PFSK-1 (cell line): Measurements from ENCODE around the gene MAPK12.

ENCODE experiments used
- POLR2AphosphoS5 ChIP-seq: IDR thresholded peaks from 2 replicates; pipeline ENCODE4 v1.6.1; 2012; ENCODE audit warnings: low read depth, mild to moderate bottlenecking, control low read depth, low read length, moderate library complexity
- SIN3A ChIP-seq: IDR thresholded peaks from 2 replicates; pipeline ENCODE4 v1.6.1; 2012; ENCODE audit warnings: mild to moderate bottlenecking, low read length, moderate library complexity, borderline replicate concordance; ENCODE audit not compliant: insufficient read depth
- TAF1 ChIP-seq: IDR thresholded peaks from 2 replicates; pipeline ENCODE4 v1.6.1; 2012; ENCODE audit warnings: low read length, control low read depth, borderline replicate concordance; ENCODE audit not compliant: insufficient read depth
- TF ChIP-seq, protein P1 (sequence below), 2 experiments: IDR thresholded peaks; 2 replicates each; pipeline versions ENCODE4 v1.6.1 to v1.8.0; 2011 to 2012; ENCODE audit warnings: low read depth in 2 of 2, low read length in 2 of 2, control low read depth in 1 of 2, inconsistent platforms in 1 of 2, mild to moderate bottlenecking in 1 of 2, moderate library complexity in 1 of 2; ENCODE audit not compliant: insufficient read depth in 1 of 2

DNA sequence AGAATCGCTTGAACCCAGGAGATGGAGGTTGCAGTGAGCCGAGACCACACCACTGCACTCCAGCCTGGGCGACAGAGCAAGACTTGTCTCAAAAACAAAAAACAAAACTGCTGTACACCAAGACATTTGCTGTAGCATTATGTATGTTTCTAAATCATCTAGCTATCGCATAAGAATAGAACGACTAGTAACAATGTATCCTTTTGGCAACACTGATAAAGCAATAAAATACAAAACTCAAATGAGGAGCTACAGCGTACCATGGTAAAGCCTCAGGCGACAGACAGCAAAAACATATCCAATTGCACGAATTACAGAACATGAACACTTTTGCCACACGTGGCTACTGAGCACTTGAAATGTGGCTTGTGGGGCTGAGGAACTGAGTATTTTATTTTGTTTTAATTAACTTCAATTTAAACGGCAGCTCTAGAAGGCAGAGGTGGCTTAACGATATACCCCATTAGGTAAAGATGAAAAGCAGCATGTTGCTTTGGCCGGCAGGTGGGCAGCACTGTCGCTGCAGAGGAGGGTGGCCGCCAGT is 19.0 kb downstream of the MAPK12 start:
- TF ChIP-seq, protein P1, sequence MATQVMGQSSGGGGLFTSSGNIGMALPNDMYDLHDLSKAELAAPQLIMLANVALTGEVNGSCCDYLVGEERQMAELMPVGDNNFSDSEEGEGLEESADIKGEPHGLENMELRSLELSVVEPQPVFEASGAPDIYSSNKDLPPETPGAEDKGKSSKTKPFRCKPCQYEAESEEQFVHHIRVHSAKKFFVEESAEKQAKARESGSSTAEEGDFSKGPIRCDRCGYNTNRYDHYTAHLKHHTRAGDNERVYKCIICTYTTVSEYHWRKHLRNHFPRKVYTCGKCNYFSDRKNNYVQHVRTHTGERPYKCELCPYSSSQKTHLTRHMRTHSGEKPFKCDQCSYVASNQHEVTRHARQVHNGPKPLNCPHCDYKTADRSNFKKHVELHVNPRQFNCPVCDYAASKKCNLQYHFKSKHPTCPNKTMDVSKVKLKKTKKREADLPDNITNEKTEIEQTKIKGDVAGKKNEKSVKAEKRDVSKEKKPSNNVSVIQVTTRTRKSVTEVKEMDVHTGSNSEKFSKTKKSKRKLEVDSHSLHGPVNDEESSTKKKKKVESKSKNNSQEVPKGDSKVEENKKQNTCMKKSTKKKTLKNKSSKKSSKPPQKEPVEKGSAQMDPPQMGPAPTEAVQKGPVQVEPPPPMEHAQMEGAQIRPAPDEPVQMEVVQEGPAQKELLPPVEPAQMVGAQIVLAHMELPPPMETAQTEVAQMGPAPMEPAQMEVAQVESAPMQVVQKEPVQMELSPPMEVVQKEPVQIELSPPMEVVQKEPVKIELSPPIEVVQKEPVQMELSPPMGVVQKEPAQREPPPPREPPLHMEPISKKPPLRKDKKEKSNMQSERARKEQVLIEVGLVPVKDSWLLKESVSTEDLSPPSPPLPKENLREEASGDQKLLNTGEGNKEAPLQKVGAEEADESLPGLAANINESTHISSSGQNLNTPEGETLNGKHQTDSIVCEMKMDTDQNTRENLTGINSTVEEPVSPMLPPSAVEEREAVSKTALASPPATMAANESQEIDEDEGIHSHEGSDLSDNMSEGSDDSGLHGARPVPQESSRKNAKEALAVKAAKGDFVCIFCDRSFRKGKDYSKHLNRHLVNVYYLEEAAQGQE (IDR thresholded peaks at IDR 0.05; ENCODE audit: insufficient read depth in 1 of 2, low read depth in 2 of 2, low read length in 2 of 2): no peak
- TF ChIP-seq POLR2AphosphoS5: no peak
- TF ChIP-seq TAF1: no peak
- no peak for TF ChIP-seq SIN3A
